ENCODE results near the gene GNAS-AS1. TPM values are rescaled to one million over a fixed set of nuclear protein-coding genes. Genes with fewer than 3 reads are reported as not detected.

The GNAS-AS1 gene
- total and polyA plus RNA-seq, 10 of the 15 experiments (the other 5 are each of a cell fraction or from before 2014, with no cell fraction given): 0.06 to 2.7 (median 1.2) TPM

DNA sequence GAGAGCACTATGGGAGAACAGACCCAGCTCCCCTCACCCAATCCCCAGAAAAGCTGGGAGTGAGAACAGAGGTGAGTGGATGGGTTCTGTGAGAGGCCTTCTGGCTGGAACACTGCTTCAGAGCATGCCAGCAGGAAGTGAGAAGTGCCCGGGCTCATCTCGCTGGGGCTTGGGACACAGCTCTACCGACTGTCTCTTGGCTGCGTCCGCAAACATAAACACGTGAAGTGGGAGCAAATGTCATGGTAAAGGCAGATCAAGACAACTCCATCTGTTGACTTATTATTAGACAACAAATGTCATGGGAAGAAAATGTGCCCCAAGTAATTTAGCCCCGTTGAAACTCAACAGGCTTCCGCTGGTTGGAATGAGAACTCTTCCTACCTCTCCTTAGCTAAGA lies 25.9 kb downstream of the GNAS-AS1 start:
- WGBS (ENCODE audit: insufficient coverage, insufficient replicate concordance, low lambda C conversion rate, missing lambda C conversion rate): 85% methylated on average over 8 of the region's 8 CpGs
- Histone ChIP-seq H3K27ac (ENCODE audit: control insufficient read depth, insufficient read depth) (no peak overlapping the region), H3K9ac (ENCODE audit: control insufficient read depth, insufficient read depth, low read length) (no peak overlapping the region), H3K4me2 (ENCODE audit: control insufficient read depth, insufficient read depth) (no peak overlapping the region), H4K20me1 (ENCODE audit: control insufficient read depth, insufficient read depth) (no peaks in the 10 kb centered on the region), H3K36me3 (ENCODE audit: control insufficient read depth in 2 of 2, insufficient read depth in 2 of 2, low read length in 1 of 2) (peaks cover 0 to 2% of the 10 kb centered on the region in 2 experiments; a peak in 2 of 4 replicates), H3K4me3 (no peak overlapping the region), H3K79me2 (ENCODE audit: control insufficient read depth, insufficient read depth, low read length) (no peaks in the 10 kb centered on the region), H3K9me3 (replicated peaks; ENCODE audit: control insufficient read depth, insufficient read depth, low read length) (no peaks in the 10 kb centered on the region), H2AFZ (ENCODE audit: control insufficient read depth, low read depth, low read length) (no peak overlapping the region), H3K4me1 (ENCODE audit: control insufficient read depth, insufficient read depth, low read length) (no peaks in the 10 kb centered on the region), H3K27me3 (replicated peaks in 1 of 2; ENCODE audit: control insufficient read depth in 2 of 2, insufficient read depth in 2 of 2, low read length in 1 of 2) (no peaks in the 10 kb centered on the region)
- RAD21 ChIA-PET (ENCODE audit: unreplicated experiment): no interaction called here
- DNase-seq (ENCODE audit: low read depth, low spot score) (no peak), ATAC-seq (no peak), FAIRE-seq (no peak)
- POLR2A ChIA-PET: no interaction called here
- TF ChIP-seq ZSCAN29 (IDR thresholded peaks at IDR 0.05): no peak
- no peak for TF ChIP-seq NFYA (IDR thresholded peaks at IDR 0.05; ENCODE audit: borderline replicate concordance, low read depth, low read length)
- TF ChIP-seq LARP7 (IDR thresholded peaks at IDR 0.05): no peak
- no peak for TF ChIP-seq CHD1 (IDR thresholded peaks at IDR 0.05; ENCODE audit: low read depth, low read length)
- no peak for TF ChIP-seq SREBF2 (IDR thresholded peaks at IDR 0.05; ENCODE audit: low read length)
- TF ChIP-seq, protein P1, sequence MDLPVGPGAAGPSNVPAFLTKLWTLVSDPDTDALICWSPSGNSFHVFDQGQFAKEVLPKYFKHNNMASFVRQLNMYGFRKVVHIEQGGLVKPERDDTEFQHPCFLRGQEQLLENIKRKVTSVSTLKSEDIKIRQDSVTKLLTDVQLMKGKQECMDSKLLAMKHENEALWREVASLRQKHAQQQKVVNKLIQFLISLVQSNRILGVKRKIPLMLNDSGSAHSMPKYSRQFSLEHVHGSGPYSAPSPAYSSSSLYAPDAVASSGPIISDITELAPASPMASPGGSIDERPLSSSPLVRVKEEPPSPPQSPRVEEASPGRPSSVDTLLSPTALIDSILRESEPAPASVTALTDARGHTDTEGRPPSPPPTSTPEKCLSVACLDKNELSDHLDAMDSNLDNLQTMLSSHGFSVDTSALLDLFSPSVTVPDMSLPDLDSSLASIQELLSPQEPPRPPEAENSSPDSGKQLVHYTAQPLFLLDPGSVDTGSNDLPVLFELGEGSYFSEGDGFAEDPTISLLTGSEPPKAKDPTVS (IDR thresholded peaks at IDR 0.05; ENCODE audit: low read depth, low read length): no peak
- no peak for TF ChIP-seq HDAC6 (IDR thresholded peaks at IDR 0.05; ENCODE audit: unreplicated experiment)
- TF ChIP-seq MEF2A (IDR thresholded peaks at IDR 0.05; ENCODE audit: insufficient read depth, low read depth, low read length): no peak
- no peak for TF ChIP-seq SMAD5 (IDR thresholded peaks at IDR 0.05; ENCODE audit: low read depth)
- no peak for TF ChIP-seq HDGF (IDR thresholded peaks at IDR 0.05)
- TF ChIP-seq MTA2 (IDR thresholded peaks at IDR 0.05; ENCODE audit: low read depth): no peak
- TF ChIP-seq CHD4 (IDR thresholded peaks at IDR 0.05): no peak
- no peak for TF ChIP-seq ZNF217 (IDR thresholded peaks at IDR 0.05)
- TF ChIP-seq TBL1XR1 (IDR thresholded peaks at IDR 0.05; ENCODE audit: low read depth, low read length): no peak
- in situ Hi-C loops (cut with MboI): no loop called here
- SMC1A ChIA-PET (ENCODE audit: uncharacterized antibody, unreplicated experiment): no interaction called here
- CTCF ChIA-PET: interaction anchor here (0.6 kb wide), 1 partner anchor 244 kb away, joined by 3 read pairs; no protein-coding TSS in a partner anchor
- BruUV-seq (replicated peaks): no TSS peak
- intact Hi-C loops (cut with micrococcal nuclease; ENCODE audit: unreplicated experiment): no loop called here
